Liver (tissue), 9 donors: ENCODE measurements around the gene NRROS. TPM values are rescaled to one million over a fixed set of nuclear protein-coding genes. Genes with fewer than 3 reads are reported as not detected.

ENCODE experiments used
- DNase-seq: peaks from one replicate; pipeline ENCODE4 v3.0.0-alpha.2; 2017; ENCODE audit warnings: low spot score
- H3K27ac ChIP-seq, 2 donors: one replicate each; pipeline ENCODE4 v1.7.0; 2013; ENCODE audit warnings: inconsistent platforms in 2 of 2, low read length in 2 of 2, control low read depth in 1 of 2, low read depth in 1 of 2, mild to moderate bottlenecking in 1 of 2
- H3K27me3 ChIP-seq, 4 donors: one replicate each; pipeline versions ENCODE4 v1.6.1 to v1.7.0; 2013; ENCODE audit warnings: low read length in 3 of 4, inconsistent platforms in 1 of 4, mild to moderate bottlenecking in 1 of 4, moderate library complexity in 1 of 4; ENCODE audit not compliant: control insufficient read depth in 4 of 4, insufficient read depth in 4 of 4
- H3K36me3 ChIP-seq, 4 donors: one replicate each; pipeline versions ENCODE4 v1.6.1 to v1.7.0; 2013; ENCODE audit warnings: low read length in 3 of 4, mild to moderate bottlenecking in 3 of 4, low read depth in 1 of 4, moderate library complexity in 1 of 4; ENCODE audit not compliant: control insufficient read depth in 4 of 4, insufficient read depth in 3 of 4
- H3K4me1 ChIP-seq, 4 donors: one replicate each; pipeline versions ENCODE4 v1.6.1 to v1.7.0; 2013; ENCODE audit warnings: low read length in 3 of 4, mild to moderate bottlenecking in 3 of 4, moderate library complexity in 1 of 4; ENCODE audit not compliant: control insufficient read depth in 4 of 4, insufficient read depth in 4 of 4
- H3K4me3 ChIP-seq, 3 donors: one replicate each; pipeline versions ENCODE4 v1.6.1 to v1.7.0; 2013; ENCODE audit warnings: low read length in 3 of 3, control low read depth in 1 of 3, low read depth in 1 of 3, mild to moderate bottlenecking in 1 of 3
- H3K9ac ChIP-seq, 2 donors: one replicate each; pipeline ENCODE4 v1.7.0; 2013; ENCODE audit warnings: low read length in 2 of 2, mild to moderate bottlenecking in 2 of 2, moderate library complexity in 2 of 2, control low read depth in 1 of 2, low read depth in 1 of 2
- H3K9me3 ChIP-seq, 4 donors: one replicate each; pipeline versions ENCODE4 v1.6.1 to v1.7.0; 2013; ENCODE audit warnings: low read length in 3 of 4; ENCODE audit not compliant: control insufficient read depth in 4 of 4
- EGR1 ChIP-seq, 2 donors: IDR thresholded peaks; 2 replicates each; pipeline ENCODE4 v1.6.1; 2016 to 2018; ENCODE audit warnings: antibody characterized with exemption in 2 of 2, low read depth in 2 of 2
- FOXA1 ChIP-seq: IDR thresholded peaks from 2 replicates; pipeline ENCODE4 v1.6.1; 2016; ENCODE audit warnings: antibody characterized with exemption
- FOXA2 ChIP-seq: IDR thresholded peaks from 2 replicates; pipeline ENCODE4 v1.6.1; 2016; ENCODE audit warnings: antibody characterized with exemption
- HNF4G ChIP-seq: IDR thresholded peaks from 2 replicates; pipeline ENCODE4 v1.6.1; 2016; ENCODE audit warnings: antibody characterized with exemption
- JUND ChIP-seq, 2 donors: IDR thresholded peaks; 2 replicates each; pipeline ENCODE4 v1.6.1; 2016; ENCODE audit warnings: antibody characterized with exemption in 2 of 2
- MAX ChIP-seq: IDR thresholded peaks from 2 replicates; pipeline ENCODE4 v1.6.1; 2016; ENCODE audit warnings: antibody characterized with exemption
- NR2F2 ChIP-seq: IDR thresholded peaks from 2 replicates; pipeline ENCODE4 v1.6.1; 2016; ENCODE audit warnings: antibody characterized with exemption
- RAD21 ChIP-seq, 2 donors: IDR thresholded peaks; 2 replicates each; pipeline ENCODE4 v1.6.1; 2016; ENCODE audit warnings: antibody characterized with exemption in 2 of 2, mild to moderate bottlenecking in 2 of 2
- RXRA ChIP-seq, 2 donors: IDR thresholded peaks; 2 replicates each; pipeline ENCODE4 v1.6.1; 2017 to 2018; ENCODE audit warnings: antibody characterized with exemption in 2 of 2, mild to moderate bottlenecking in 1 of 2
- SP1 ChIP-seq: IDR thresholded peaks from 2 replicates; pipeline ENCODE4 v1.6.1; 2018; ENCODE audit warnings: antibody characterized with exemption, mild to moderate bottlenecking
- TAF1 ChIP-seq: conservative IDR thresholded peaks from 2 replicates; pipeline ENCODE4 v1.6.1; 2016; ENCODE audit warnings: antibody characterized with exemption, mild to moderate bottlenecking
- YY1 ChIP-seq: IDR thresholded peaks from 2 replicates; pipeline ENCODE4 v1.6.1; 2016; ENCODE audit warnings: antibody characterized with exemption, mild to moderate bottlenecking
- WGBS: extraction: QIAGEN DNeasy Blood & Tissue Kit; methylation state at CpG from one replicate; pipeline ENCODE4 v1.1.7; 2013; 5-methylcytosine and 5-hydroxymethylcytosine counted together
- polyA plus RNA-seq, 2 donors: library from polyadenylated mRNA; stranded (reverse) in 1 of 2; unstranded in 1 of 2; fragments of 200-250 nt in 1 of 2; fragments of >200 nt in 1 of 2; fragmentation: Nextera tagmentation in 1 of 2; extraction: Ambion mirVana in 1 of 2; gene quantifications; one replicate each; pipeline versions ENCODE4 v1.2.1 to v1.2.3, GENCODE V29; 2013 to 2015
- total RNA-seq, 2 donors: library from RNA; depleted of rRNA; stranded (reverse); fragments of >200 nt; gene quantifications; one replicate each; pipeline ENCODE4 v1.2.3, GENCODE V29; 2014
- TF ChIP-seq, protein P1 (sequence below): IDR thresholded peaks from 2 replicates; pipeline ENCODE4 v1.6.1; 2016; ENCODE audit warnings: antibody characterized with exemption, mild to moderate bottlenecking
- TF ChIP-seq, protein P2 (sequence below): fragments of 150-350 bp; IDR thresholded peaks from 2 replicates; pipeline ENCODE4 v1.5.1; 2017; ENCODE audit warnings: improper control_type of control experiment, low read depth, low read length; ENCODE audit not compliant: missing input control
- TF ChIP-seq, protein P3 (sequence below): IDR thresholded peaks from 2 replicates; pipeline ENCODE4 v1.6.1; 2016; ENCODE audit warnings: antibody characterized with exemption
- TF ChIP-seq, protein P4 (sequence below): IDR thresholded peaks from 2 replicates; pipeline ENCODE4 v1.6.1; 2016; ENCODE audit warnings: antibody characterized with exemption
- donor health status: healthy.
- donor health status: healthy.
- donor health status: healthy.
- donor health status: healthy.
- donor health status: healthy.

NRROS gene
- total and polyA plus RNA-seq, 4 donors = 0.82 to 9.2 (median 3.0) TPM

- TF ChIP-seq, protein P1, sequence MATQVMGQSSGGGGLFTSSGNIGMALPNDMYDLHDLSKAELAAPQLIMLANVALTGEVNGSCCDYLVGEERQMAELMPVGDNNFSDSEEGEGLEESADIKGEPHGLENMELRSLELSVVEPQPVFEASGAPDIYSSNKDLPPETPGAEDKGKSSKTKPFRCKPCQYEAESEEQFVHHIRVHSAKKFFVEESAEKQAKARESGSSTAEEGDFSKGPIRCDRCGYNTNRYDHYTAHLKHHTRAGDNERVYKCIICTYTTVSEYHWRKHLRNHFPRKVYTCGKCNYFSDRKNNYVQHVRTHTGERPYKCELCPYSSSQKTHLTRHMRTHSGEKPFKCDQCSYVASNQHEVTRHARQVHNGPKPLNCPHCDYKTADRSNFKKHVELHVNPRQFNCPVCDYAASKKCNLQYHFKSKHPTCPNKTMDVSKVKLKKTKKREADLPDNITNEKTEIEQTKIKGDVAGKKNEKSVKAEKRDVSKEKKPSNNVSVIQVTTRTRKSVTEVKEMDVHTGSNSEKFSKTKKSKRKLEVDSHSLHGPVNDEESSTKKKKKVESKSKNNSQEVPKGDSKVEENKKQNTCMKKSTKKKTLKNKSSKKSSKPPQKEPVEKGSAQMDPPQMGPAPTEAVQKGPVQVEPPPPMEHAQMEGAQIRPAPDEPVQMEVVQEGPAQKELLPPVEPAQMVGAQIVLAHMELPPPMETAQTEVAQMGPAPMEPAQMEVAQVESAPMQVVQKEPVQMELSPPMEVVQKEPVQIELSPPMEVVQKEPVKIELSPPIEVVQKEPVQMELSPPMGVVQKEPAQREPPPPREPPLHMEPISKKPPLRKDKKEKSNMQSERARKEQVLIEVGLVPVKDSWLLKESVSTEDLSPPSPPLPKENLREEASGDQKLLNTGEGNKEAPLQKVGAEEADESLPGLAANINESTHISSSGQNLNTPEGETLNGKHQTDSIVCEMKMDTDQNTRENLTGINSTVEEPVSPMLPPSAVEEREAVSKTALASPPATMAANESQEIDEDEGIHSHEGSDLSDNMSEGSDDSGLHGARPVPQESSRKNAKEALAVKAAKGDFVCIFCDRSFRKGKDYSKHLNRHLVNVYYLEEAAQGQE = no peak
- TF ChIP-seq EGR1 (IDR thresholded peaks at IDR 0.05; ENCODE audit: low read depth in 2 of 2) (no peak), FOXA2 (no peak)
These were observed 17.9 kb upstream of the NRROS start (continued) for GRCh38 chr3:196621611-196622010.

GRCh38 chr3:196624067-196624790 lies 15.3 kb upstream of the NRROS start:
- peak overlapping the region in 1 of 2 donors; percentile 59 for H3K27ac ChIP-seq
- DNase-seq = no peak
- no peaks in the 10 kb centered on the region for H3K9me3 ChIP-seq
- no peak overlapping the region for H3K9ac ChIP-seq
- H3K4me1 ChIP-seq = no peaks in the 10 kb centered on the region
- H3K27me3 ChIP-seq = peaks cover 0 to 2% (median 0%) of the 10 kb centered on the region in 4 donors
- no peaks in the 10 kb centered on the region for H3K36me3 ChIP-seq
- 73% methylated on average over 12 of the region's 12 CpGs for WGBS
- no peak for TF ChIP-seq SP1
- no peak for TF ChIP-seq MAX
- no peak for TF ChIP-seq JUND (IDR thresholded peaks at IDR 0.05)
- no peak for TF ChIP-seq RAD21 (IDR thresholded peaks at IDR 0.05)
- TF ChIP-seq, protein P2, sequence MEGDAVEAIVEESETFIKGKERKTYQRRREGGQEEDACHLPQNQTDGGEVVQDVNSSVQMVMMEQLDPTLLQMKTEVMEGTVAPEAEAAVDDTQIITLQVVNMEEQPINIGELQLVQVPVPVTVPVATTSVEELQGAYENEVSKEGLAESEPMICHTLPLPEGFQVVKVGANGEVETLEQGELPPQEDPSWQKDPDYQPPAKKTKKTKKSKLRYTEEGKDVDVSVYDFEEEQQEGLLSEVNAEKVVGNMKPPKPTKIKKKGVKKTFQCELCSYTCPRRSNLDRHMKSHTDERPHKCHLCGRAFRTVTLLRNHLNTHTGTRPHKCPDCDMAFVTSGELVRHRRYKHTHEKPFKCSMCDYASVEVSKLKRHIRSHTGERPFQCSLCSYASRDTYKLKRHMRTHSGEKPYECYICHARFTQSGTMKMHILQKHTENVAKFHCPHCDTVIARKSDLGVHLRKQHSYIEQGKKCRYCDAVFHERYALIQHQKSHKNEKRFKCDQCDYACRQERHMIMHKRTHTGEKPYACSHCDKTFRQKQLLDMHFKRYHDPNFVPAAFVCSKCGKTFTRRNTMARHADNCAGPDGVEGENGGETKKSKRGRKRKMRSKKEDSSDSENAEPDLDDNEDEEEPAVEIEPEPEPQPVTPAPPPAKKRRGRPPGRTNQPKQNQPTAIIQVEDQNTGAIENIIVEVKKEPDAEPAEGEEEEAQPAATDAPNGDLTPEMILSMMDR = no peak
- TF ChIP-seq, protein P3, sequence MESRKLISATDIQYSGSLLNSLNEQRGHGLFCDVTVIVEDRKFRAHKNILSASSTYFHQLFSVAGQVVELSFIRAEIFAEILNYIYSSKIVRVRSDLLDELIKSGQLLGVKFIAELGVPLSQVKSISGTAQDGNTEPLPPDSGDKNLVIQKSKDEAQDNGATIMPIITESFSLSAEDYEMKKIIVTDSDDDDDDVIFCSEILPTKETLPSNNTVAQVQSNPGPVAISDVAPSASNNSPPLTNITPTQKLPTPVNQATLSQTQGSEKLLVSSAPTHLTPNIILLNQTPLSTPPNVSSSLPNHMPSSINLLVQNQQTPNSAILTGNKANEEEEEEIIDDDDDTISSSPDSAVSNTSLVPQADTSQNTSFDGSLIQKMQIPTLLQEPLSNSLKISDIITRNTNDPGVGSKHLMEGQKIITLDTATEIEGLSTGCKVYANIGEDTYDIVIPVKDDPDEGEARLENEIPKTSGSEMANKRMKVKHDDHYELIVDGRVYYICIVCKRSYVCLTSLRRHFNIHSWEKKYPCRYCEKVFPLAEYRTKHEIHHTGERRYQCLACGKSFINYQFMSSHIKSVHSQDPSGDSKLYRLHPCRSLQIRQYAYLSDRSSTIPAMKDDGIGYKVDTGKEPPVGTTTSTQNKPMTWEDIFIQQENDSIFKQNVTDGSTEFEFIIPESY = no peak
- TF ChIP-seq HNF4G = no peak
- no peak for TF ChIP-seq TAF1
- no peak for TF ChIP-seq EGR1 (IDR thresholded peaks at IDR 0.05; ENCODE audit: low read depth in 2 of 2)
- H3K4me3 ChIP-seq = no peak overlapping the region

DNA sequence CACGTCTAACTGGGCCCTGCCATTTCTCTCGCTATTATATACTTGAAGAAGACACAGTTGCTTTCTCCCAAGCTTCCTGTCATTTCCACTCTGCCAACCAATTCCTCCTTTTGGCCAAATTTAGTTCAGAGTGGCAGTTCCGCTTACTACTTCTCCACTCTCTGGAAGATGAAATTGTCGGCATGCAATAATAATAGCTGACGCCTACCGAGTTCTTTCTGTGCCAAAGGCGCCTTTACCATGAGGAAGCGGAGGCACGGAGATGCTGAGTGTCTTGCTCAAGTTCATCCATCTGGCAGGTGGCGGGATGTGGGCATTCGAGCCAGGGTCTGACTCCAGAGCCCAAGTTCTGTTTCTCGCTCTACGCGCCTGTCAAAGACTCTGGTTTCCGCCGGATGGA lies 14.6 kb upstream of the NRROS start:
- no peak overlapping the region for H3K9ac ChIP-seq
- H3K4me3 ChIP-seq = no peak overlapping the region
- H3K27me3 ChIP-seq = peaks cover 0 to 2% (median 0%) of the 10 kb centered on the region in 4 donors
- no peaks in the 10 kb centered on the region for H3K9me3 ChIP-seq
- DNase-seq = no peak
- H3K4me1 ChIP-seq = no peaks in the 10 kb centered on the region
- no peaks in the 10 kb centered on the region for H3K36me3 ChIP-seq
- 86% methylated on average over 16 of the region's 16 CpGs for WGBS
- peak overlapping the region in 1 of 2 donors; percentile 59 for H3K27ac ChIP-seq
- no peak for TF ChIP-seq FOXA1
- no peak for TF ChIP-seq EGR1 (IDR thresholded peaks at IDR 0.05; ENCODE audit: low read depth in 2 of 2)
- TF ChIP-seq, protein P4, sequence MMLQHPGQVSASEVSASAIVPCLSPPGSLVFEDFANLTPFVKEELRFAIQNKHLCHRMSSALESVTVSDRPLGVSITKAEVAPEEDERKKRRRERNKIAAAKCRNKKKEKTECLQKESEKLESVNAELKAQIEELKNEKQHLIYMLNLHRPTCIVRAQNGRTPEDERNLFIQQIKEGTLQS = no peak
- no peak for TF ChIP-seq TAF1
- TF ChIP-seq YY1 = no peak
- TF ChIP-seq, protein P1 = no peak
- no peak for TF ChIP-seq HNF4G
- TF ChIP-seq NR2F2 = no peak
- no peak for TF ChIP-seq RXRA (IDR thresholded peaks at IDR 0.05)
- TF ChIP-seq JUND (IDR thresholded peaks at IDR 0.05) = no peak
- TF ChIP-seq, protein P3 = no peak
- TF ChIP-seq RAD21 (IDR thresholded peaks at IDR 0.05) = no peak
